Measurements from ENCODE around the gene KCNJ10.
"Not testable (repeated sequence)": the region's sequence is repeated elsewhere in the genome, so short reads cannot be mapped to it uniquely, and the experiment has no call there.

The KCNJ10 gene

DNA sequence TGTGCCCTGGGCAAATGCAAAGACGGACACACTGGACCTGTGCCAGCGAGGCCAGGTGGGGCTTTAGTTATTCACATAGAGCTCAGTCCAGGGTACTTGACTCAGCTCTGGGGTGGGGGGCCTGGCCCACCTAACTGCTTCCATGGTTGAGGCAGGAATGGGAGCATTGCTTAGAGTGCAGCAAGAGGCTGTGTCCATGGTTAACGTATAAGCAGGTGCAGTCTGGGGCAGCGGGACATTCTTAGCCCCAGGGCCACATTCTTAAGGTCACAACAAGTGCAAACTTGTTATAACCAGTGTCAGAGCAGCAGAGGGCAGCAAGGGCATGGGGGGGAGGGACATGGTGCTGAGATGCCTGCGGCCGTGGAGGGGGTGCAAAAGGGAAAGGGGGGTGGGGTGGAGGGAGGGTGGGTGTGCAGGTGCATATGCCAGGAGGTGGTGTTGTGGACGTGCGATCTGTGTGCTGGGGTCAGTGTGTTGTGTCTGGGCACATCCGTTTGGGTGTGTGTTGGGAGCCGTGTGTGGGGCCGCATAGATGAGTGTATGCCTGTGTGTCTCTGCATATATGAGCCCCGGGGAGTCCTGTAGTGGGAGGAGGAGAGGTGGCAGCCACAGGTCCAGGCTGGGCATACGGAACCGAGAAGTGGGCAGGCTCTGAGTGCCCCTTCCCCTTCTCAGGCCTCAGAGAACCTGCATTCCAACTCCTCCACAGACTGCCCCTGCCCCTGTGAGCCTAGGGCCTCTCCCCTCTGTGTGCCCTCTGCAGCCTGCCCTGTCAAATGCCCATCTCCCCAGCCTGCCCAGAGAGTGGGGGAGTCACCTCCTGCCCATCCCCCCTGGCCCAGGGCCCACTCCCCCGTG lies 8.4 kb downstream of the KCNJ10 start:
- no peak for DNase-seq (ENCODE audit: low read depth in 2 of 2)

DNA sequence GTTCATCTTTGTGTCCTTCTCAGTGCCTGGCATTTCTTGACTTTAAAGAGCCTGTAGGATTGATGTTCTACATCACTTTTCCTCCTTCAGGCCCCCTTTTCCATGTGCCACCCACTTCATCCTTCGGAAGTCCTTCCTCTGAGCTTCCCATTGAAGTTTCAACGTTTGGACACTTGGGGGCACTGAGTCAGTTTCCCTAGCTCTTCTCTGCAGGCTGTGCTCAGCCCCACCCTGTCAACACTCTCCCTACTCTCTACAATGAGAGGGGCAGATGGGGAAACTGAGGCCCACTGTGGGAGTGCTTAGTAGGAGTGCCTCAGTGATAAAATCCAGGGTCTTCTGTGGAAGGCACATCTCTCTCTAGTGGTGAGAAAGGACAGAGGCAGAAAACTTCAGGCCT lies 11.9 kb downstream of the KCNJ10 start:
- DNase-seq (ENCODE audit: low read depth in 2 of 2), result no peak

DNA sequence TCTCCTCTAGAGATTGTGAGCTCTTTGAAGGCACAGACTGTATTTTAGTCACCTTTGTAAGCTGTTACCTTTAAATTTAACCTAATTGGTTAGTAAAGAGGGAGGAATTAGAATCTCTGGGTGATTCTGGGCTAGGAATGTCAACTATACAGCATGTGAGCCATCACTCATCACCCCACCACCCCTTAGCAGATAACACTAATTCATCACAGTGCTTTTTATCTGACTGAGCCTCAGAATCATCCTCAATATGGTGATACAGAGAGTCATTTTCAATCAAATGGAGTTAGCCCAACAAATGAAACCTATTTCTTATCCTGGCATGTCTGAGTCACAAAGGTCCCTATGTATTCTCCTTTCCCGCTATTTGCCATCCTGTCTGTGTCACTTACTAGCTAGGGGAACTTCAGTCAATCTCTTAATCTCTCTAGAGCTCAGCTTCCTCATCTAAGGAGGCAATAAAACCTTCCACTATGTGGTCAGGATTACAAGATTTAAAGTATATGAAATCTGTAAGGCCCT lies 13.3 kb downstream of the KCNJ10 start:
- no peak for DNase-seq (ENCODE audit: low read depth in 2 of 2)

- no peak for DNase-seq (ENCODE audit: low read depth in 2 of 2)
Measured at GRCh38 chr1:160053548-160054365, 16.2 kb downstream of the KCNJ10 start.

DNA sequence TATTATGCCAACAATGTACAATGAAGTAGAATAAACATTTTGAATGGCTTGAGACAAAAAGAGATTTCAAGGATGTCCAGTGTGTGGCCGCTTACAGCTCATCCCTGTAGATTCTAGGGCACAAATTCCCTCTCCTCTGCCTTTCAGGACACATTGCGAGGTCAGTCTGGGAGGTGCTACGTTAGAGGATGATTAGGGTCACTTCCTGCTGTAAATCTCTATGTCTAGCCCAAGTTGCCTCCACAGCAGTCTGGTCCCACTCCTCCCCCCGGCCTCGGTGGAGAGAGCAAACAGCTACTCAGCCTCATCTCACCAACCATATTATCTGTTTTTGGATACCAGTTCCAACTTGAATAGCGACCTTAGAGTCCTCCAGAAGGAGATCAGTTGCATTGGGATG lies 17.0 kb downstream of the KCNJ10 start:
- DNase-seq (ENCODE audit: low read depth in 2 of 2), result no peak

GRCh38 chr1:160050619-160051018 lies 19.3 kb downstream of the KCNJ10 start:
- DNase-seq (ENCODE audit: low read depth in 2 of 2), result no peak

GRCh38 chr1:160050182-160050581 lies 19.8 kb downstream of the KCNJ10 start:
- not testable (repeated sequence) for DNase-seq (ENCODE audit: low read depth in 2 of 2)

DNA sequence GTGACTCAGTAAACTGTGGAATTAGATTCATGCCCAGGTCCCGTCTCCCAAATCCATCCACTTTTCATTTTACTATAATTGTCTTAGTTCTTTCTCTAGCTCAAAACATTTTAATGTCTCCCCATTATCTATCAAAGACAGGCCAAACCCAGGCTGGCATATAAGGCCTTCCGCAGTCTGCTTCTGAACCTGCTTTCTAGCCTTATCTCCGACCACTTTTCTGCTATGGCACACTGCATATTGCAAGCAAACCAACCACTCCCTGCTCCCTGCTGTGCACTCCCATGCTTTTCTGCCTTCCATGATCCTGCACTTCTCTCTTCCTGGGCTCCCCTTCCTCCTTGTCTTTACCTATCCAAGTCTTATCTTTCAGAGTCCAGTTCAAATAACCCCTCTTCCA lies 20.9 kb downstream of the KCNJ10 start:
- DNase-seq (ENCODE audit: low read depth in 2 of 2), result no peak

GRCh38 chr1:160048335-160048734 lies 21.6 kb downstream of the KCNJ10 start:
- DNase-seq (ENCODE audit: low read depth in 2 of 2), result no peak

DNA sequence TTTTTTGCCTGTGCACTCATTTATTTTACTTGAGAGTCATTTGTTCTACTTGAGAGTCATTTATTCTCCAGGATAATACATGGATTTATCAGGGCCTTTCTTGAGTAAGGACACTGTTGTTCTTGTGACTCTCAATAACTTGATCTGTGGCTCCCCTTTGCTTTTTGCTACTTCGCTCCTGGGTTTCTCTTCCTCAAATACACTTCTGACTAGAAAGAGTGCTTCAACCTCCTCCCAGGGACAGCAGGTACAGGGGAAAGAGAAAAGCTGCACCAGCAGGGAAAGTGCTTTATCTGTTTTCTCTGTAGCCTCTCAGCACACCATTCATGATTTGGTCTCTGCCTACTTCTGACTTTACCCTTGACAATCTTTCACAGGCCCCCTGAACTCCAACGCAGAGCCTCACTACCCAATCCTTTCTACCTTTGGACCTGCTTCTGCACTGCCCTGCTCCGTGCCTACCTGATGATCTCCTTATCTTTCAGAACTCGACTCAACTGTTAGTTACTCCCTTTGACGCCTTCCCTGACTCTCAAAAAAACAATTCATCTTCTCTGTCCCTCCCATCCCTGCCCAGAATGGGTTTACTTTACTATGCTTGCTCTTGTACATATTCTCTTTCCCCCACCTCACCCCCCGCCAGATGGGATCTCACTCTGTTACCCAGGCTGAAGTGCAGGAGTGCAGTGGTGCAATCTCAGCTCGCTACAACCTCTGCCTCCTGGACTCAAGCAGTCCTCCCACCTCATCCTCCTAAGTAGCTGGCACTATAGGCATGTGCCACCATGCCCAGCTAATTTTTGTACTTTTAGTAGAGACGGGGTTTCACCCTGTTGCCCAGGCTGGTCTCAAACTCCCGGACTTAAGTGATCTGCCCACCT lies 22.6 kb downstream of the KCNJ10 start:
- no peak for DNase-seq (ENCODE audit: low read depth in 2 of 2)

- peak; percentile 3 to 25 for DNase-seq (ENCODE audit: low read depth in 2 of 2)
Measured at GRCh38 chr1:160046494-160047110, 23.4 kb downstream of the KCNJ10 start.

- no peak for DNase-seq (ENCODE audit: low read depth in 2 of 2)
Measured at GRCh38 chr1:160045653-160046052, 24.3 kb downstream of the KCNJ10 start.

- DNase-seq (ENCODE audit: low read depth in 2 of 2), result no peak
Measured at GRCh38 chr1:160043543-160043942, 26.4 kb downstream of the KCNJ10 start.

DNA sequence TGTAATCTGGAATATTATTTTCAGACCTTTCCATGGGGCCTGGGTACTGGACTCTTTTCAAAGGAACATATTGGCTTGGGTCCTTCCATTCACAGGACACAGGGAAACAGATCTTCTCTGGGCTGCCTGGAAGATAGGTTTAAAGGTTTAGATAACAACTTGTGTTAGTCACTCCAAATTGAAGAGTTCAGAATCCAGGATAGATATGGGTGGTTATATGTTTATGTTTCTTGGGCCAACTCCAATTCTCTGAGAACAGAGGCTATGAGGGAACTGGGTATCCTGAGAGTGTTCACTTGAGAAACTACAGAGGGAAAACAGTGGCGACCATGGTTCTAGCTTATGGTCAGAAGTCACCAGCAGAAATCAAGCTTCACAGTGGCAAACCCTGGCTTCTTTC lies 29.5 kb downstream of the KCNJ10 start:
- no peak for DNase-seq (ENCODE audit: low read depth in 2 of 2)

DNA sequence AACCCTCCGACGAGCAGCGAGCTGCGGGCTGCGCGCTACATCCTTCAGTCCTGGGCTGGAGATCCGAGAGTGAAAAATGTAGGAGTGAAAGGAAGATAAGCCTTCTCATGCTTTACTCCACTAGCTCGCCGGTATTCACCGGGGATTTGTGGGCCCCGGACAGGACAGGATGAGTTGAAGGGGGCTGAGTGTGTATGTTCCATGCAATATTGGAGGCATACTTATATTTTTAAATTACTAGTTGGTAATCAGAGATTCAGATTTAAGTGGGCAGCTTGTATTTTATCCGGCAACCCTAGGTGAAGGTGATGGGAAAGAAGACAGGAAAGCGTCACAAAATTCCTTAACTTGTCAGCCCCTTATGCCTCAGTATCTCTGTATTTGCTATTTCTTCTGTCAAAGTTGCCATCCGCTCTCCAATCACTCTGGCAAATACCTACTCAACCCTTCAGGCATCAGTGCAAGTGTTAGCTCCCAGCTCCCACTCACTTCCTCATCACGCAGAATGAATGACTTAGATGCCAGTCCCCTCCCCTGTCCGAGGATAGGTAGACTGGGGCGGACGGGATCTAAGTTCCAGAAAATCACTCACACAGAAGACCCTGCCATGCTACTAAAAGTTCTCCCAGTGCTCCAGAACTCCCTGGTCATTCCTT lies 37.7 kb downstream of the KCNJ10 start:
- no peak for DNase-seq (ENCODE audit: low read depth in 2 of 2)

DNA sequence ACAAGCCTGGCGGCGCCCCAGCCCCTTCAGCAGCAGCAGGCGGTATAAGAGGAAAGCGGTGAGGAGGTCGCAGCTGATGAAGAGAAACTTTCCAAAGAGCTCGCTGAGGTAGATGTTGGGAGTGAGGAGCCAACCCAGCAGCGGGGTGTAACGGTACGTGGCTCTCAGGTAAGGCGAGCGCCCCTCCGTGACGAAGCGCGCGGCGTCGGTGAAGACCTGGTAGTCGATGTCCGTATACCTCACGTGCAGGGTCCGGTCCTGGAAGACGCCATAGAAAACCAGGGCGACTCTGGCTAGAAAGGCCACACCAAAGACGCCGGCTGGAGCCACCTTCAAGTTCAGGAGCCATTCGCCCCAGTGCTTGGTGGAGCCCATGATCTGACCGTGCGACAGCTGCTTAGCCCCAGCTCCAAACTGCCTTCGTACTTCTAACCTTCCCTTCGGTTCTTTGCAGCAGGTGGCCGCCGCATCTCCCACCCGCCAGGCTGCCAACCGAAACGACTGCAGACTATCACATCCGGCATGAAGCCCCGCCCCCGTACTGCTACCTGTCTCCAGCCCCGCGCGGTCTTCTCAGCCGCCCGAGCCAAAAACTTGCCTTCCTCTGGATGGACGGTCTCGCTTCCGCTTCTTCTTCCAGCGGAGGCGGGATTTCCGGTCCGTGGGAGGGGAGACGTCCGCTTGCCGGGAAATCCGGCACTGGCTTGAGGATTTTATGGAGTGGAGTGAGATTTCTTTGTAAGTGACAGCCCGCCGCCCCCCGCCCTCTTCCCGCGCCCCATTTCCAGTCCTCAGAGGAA lies 38.4 kb downstream of the KCNJ10 start, which contains the start of gene PIGM:
Gene PIGM (minus strand): TSS at position 626 of the 800 bp plus-strand sequence. CDS start 251 bp downstream, at position 375.
- peak; percentile 92 to 95 for DNase-seq (ENCODE audit: low read depth in 2 of 2)

DNA sequence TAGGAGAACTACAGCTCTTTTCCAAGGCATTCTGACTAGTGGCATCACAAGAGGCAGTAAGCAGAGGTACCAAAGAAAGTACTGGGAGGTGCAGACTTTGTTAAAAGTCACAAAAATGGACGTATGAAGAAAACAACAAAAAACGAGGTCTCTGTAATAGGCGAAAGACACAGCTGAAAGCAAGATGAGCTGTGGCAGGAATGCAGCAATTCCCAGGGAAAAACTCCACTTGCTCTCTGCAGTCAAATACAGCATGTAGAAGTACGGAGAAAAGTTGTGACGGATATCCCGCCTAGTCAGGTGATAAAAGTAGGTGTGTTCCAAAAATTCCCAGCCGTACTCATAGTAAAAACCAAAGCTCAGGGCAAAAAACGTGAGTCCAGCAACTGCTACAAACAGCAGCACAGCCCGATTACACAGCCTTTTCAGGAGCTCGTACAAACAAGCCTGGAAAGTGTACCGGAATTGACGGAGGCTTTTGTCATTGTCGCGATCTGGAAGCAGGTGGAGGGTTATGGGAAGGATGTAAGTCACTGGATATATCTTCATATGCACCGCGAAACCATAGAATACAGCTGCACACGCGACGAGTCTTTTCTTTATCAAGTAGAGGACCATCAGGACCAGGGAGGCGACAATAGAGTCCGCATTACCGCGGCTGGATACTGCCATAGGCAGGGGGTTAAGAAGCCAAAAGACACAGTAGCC lies 39.1 kb downstream of the KCNJ10 start:
- DNase-seq (ENCODE audit: low read depth in 2 of 2), result no peak

DNA sequence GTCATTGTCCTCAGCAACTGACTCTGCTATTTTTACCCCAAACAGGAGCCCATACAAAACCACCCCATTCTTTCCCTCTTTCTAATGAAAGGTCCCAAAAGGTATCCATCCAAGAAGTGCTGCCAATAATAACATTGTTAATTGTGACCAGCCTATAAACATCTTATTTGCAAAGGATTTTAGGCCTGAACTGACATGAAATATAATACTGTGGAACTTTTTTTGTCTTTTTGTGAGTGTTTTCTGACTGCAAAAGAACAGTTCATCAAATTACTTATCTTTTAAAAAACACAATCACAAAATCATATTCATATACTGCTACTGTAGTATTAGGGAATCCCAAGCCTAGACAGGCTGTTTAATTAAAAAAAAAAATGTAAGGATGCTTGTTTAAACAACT lies 41.5 kb downstream of the KCNJ10 start:
- DNase-seq (ENCODE audit: low read depth in 2 of 2), result no peak

GRCh38 chr1:160025314-160025713 lies 44.6 kb downstream of the KCNJ10 start:
- DNase-seq (ENCODE audit: low read depth in 2 of 2), result no peak
